ENCODE measurements around the gene YEATS2. TPM values are rescaled to one million over a fixed set of nuclear protein-coding genes. Genes with fewer than 3 reads are reported as not detected.

Gene YEATS2
- total RNA-seq, 3 donors from 2014 or later, result 11.5 to 32.8 (median 26.6) TPM

- H3K4me1 ChIP-seq, result no peaks in the 10 kb centered on the region
- no peaks in the 10 kb centered on the region for H3K36me3 ChIP-seq
- TF ChIP-seq CTCF (IDR thresholded peaks at IDR 0.05), result no peak
- no peak for TF ChIP-seq POLR2A (IDR thresholded peaks at IDR 0.05)
- TF ChIP-seq POLR2AphosphoS5 (IDR thresholded peaks at IDR 0.05), result no peak
- no peak overlapping the region for H3K27ac ChIP-seq
- no peak for DNase-seq (ENCODE audit: low spot score in 2 of 2)
- no peak overlapping the region for H3K4me3 ChIP-seq
- intact Hi-C loops (cut with DNase I; ENCODE audit: low total_unique reads), result no loop called here
- H3K9me3 ChIP-seq, result no peaks in the 10 kb centered on the region
- H3K27me3 ChIP-seq, result no peaks in the 10 kb centered on the region
Measured at GRCh38 chr3:183743231-183743630, 45.6 kb downstream of the YEATS2 start.

- no peak for DNase-seq (ENCODE audit: low spot score in 2 of 2)
- no peaks in the 10 kb centered on the region for H3K36me3 ChIP-seq
Measured at GRCh38 chr3:183745300-183746098, 47.9 kb downstream of the YEATS2 start.

GRCh38 chr3:183754052-183754451 lies 56.5 kb downstream of the YEATS2 start:
- TF ChIP-seq POLR2A (IDR thresholded peaks at IDR 0.05) (no peak), POLR2AphosphoS5 (IDR thresholded peaks at IDR 0.05) (no peak), CTCF (IDR thresholded peaks at IDR 0.05) (no peak)
- intact Hi-C loops (cut with DNase I; ENCODE audit: low total_unique reads), result no loop called here
- no peak for DNase-seq (ENCODE audit: low spot score in 2 of 2)
- H3K4me1 ChIP-seq, result no peaks in the 10 kb centered on the region
- no peaks in the 10 kb centered on the region for H3K27me3 ChIP-seq
- H3K27ac ChIP-seq, result no peak overlapping the region
- H3K4me3 ChIP-seq, result no peak overlapping the region
- H3K36me3 ChIP-seq, result no peaks in the 10 kb centered on the region
- H3K9me3 ChIP-seq, result no peaks in the 10 kb centered on the region

More at GRCh38 chr3:183745300-183746098, 47.9 kb downstream of the YEATS2 start:
- Histone ChIP-seq H3K4me3 (no peak overlapping the region), H3K9me3 (no peaks in the 10 kb centered on the region), H3K4me1 (no peaks in the 10 kb centered on the region), H3K27me3 (no peaks in the 10 kb centered on the region), H3K27ac (no peak overlapping the region)
- intact Hi-C loops (cut with DNase I; ENCODE audit: low total_unique reads), result no loop called here
- TF ChIP-seq POLR2A (IDR thresholded peaks at IDR 0.05), result no peak

GRCh38 chr3:183762304-183762703 lies 64.7 kb downstream of the YEATS2 start:
- Histone ChIP-seq H3K9me3 (no peaks in the 10 kb centered on the region), H3K27ac (no peak overlapping the region), H3K27me3 (no peaks in the 10 kb centered on the region), H3K36me3 (no peaks in the 10 kb centered on the region), H3K4me1 (no peaks in the 10 kb centered on the region), H3K4me3 (no peak overlapping the region)
- intact Hi-C loops (cut with DNase I; ENCODE audit: low total_unique reads), result no loop called here
- TF ChIP-seq POLR2AphosphoS5 (IDR thresholded peaks at IDR 0.05) (no peak), POLR2A (IDR thresholded peaks at IDR 0.05) (no peak), CTCF (IDR thresholded peaks at IDR 0.05) (no peak)
- DNase-seq (ENCODE audit: low spot score in 2 of 2), result no peak

- peak overlapping the region in 1 of 2 donors; percentile 1 for H3K27ac ChIP-seq
- no peak overlapping the region for H3K4me3 ChIP-seq
- intact Hi-C loops (cut with DNase I; ENCODE audit: low total_unique reads), result loop anchor here (5.0 kb wide), 1 partner anchor 298 kb away; no protein-coding TSS in a partner anchor
- H3K36me3 ChIP-seq, result no peaks in the 10 kb centered on the region
- H3K27me3 ChIP-seq, result no peaks in the 10 kb centered on the region
- no peaks in the 10 kb centered on the region for H3K4me1 ChIP-seq
- TF ChIP-seq POLR2A (IDR thresholded peaks at IDR 0.05) (no peak), CTCF (IDR thresholded peaks at IDR 0.05) (no peak), POLR2AphosphoS5 (IDR thresholded peaks at IDR 0.05) (no peak)
- DNase-seq (ENCODE audit: low spot score in 2 of 2), result no peak
- H3K9me3 ChIP-seq, result no peaks in the 10 kb centered on the region
Measured at GRCh38 chr3:183764847-183765731, 67.5 kb downstream of the YEATS2 start.

Data from breast epithelium (tissue), 4 donors.